Activated naive CD4-positive, alpha-beta T cell treated with anti-CD3 and anti-CD28 coated beads, Interleukin-2, amount 50 U/mL, for 16 hours (primary cell): Measurements from ENCODE around the gene PDGFD.

Experiments
- DNase-seq: peaks from one replicate; pipeline ENCODE4 v3.0.0-alpha.2; 2020

PDGFD gene

GRCh38 chr11:104092744-104093143 is 71.2 kb downstream of the PDGFD start:
- no peak for DNase-seq

- DNase-seq = no peak
Observed at GRCh38 chr11:104091281-104092096, 72.5 kb downstream of the PDGFD start.

GRCh38 chr11:104090767-104091166 is 73.2 kb downstream of the PDGFD start:
- DNase-seq = no peak

GRCh38 chr11:104089481-104089880 is 74.5 kb downstream of the PDGFD start:
- DNase-seq = no peak

GRCh38 chr11:104086621-104087020 is 77.3 kb downstream of the PDGFD start:
- DNase-seq = no peak

GRCh38 chr11:104078995-104079394 is 85.0 kb downstream of the PDGFD start:
- no peak for DNase-seq

GRCh38 chr11:104078245-104078644 is 85.7 kb downstream of the PDGFD start:
- no peak for DNase-seq

GRCh38 chr11:104076455-104076854 is 87.5 kb downstream of the PDGFD start:
- DNase-seq = no peak

GRCh38 chr11:104075706-104076105 is 88.2 kb downstream of the PDGFD start:
- no peak for DNase-seq

GRCh38 chr11:104075091-104075490 is 88.9 kb downstream of the PDGFD start:
- DNase-seq = no peak

GRCh38 chr11:104073950-104074705 is 89.8 kb downstream of the PDGFD start:
- DNase-seq = no peak

GRCh38 chr11:104067534-104067933 is 96.4 kb downstream of the PDGFD start:
- DNase-seq = no peak

GRCh38 chr11:104064034-104064630 is 99.8 kb downstream of the PDGFD start:
- no peak for DNase-seq

- no peak for DNase-seq
Observed at GRCh38 chr11:104061853-104062521, 102.0 kb downstream of the PDGFD start.

- no peak for DNase-seq
Observed at GRCh38 chr11:104060820-104061219, 103.1 kb downstream of the PDGFD start.

- no peak for DNase-seq
Observed at GRCh38 chr11:104060004-104060794, 103.7 kb downstream of the PDGFD start.

- no peak for DNase-seq
Observed at GRCh38 chr11:104058680-104059079, 105.3 kb downstream of the PDGFD start.

- DNase-seq = no peak
Observed at GRCh38 chr11:104057908-104058307, 106.0 kb downstream of the PDGFD start.

- DNase-seq = no peak
Observed at GRCh38 chr11:104055596-104055995, 108.4 kb downstream of the PDGFD start.

- DNase-seq = no peak
Observed at GRCh38 chr11:104054911-104055529, 108.9 kb downstream of the PDGFD start.

- no peak for DNase-seq
Observed at GRCh38 chr11:104053743-104054478, 110.0 kb downstream of the PDGFD start.
